Neural cell (in vitro differentiated cells): ENCODE data around the gene MKRN1.

Experiments used
- EP300 ChIP-seq: fragments of 450-650 bp; conservative IDR thresholded peaks from 2 replicates; pipeline ENCODE4 v1.6.1; 2014; ENCODE audit warnings: antibody characterized with exemption, mild to moderate bottlenecking, moderate library complexity; ENCODE audit not compliant: poor library complexity, severe bottlenecking
- EZH2 ChIP-seq: fragments of 200-600, 300-800 bp; shearing (Covaris generic), sonication (generic); IDR thresholded peaks from 2 replicates; pipeline ENCODE4 v1.6.1; 2014; ENCODE audit warnings: antibody characterized with exemption, low read length, borderline replicate concordance, mild to moderate bottlenecking; ENCODE audit not compliant: insufficient read depth, poor library complexity, severe bottlenecking
- MXI1 ChIP-seq: fragments of 450-650 bp; conservative IDR thresholded peaks from 2 replicates; pipeline ENCODE4 v1.6.1; 2014; ENCODE audit warnings: antibody characterized with exemption, mild to moderate bottlenecking; ENCODE audit not compliant: poor library complexity, severe bottlenecking
- TF ChIP-seq, protein P1 (sequence below): fragments of 450-650 bp; IDR thresholded peaks from 2 replicates; pipeline ENCODE4 v1.5.1; 2014; ENCODE audit warnings: antibody characterized with exemption, mild to moderate bottlenecking, moderate library complexity; ENCODE audit not compliant: poor library complexity, severe bottlenecking
- TF ChIP-seq, protein P2 (sequence below): IDR thresholded peaks from 2 replicates; pipeline ENCODE4 v1.6.1; 2012; ENCODE audit warnings: borderline replicate concordance

DNA sequence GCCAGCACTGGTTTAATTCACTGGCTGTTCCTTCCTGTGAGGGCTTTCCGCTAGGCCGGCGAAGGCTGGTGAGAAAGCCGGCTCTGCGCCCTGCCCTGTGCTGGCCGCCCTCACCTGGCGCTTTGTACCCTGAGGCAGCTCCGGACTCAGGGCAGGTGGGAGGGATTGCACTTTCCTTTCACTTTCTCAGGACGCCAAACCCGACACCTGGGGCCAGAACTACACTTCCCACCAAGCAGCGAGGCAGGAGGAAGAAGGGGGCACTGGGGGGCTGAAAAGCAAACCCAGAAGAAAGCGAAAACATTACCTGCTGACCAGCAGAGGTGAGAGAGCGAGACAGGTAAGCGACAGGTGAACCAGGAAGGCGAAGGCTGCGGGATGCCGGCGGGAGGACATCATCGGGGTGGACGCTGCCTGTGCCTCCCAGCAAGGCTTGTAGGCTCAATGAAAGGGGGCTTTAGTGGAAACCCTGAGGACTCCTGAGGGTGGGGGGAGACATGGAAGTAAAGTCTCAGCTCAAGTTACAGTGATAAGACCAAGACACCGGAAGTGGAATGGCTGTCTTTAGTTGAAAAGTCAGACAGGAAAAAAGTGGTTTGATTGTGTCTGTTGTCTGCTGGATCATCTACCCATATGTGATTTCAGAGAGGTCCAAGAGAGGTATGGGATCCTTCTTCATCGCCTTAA lies 75.3 kb downstream of the MKRN1 start, which contains the start of gene RAB19:
- TF ChIP-seq, protein P1, sequence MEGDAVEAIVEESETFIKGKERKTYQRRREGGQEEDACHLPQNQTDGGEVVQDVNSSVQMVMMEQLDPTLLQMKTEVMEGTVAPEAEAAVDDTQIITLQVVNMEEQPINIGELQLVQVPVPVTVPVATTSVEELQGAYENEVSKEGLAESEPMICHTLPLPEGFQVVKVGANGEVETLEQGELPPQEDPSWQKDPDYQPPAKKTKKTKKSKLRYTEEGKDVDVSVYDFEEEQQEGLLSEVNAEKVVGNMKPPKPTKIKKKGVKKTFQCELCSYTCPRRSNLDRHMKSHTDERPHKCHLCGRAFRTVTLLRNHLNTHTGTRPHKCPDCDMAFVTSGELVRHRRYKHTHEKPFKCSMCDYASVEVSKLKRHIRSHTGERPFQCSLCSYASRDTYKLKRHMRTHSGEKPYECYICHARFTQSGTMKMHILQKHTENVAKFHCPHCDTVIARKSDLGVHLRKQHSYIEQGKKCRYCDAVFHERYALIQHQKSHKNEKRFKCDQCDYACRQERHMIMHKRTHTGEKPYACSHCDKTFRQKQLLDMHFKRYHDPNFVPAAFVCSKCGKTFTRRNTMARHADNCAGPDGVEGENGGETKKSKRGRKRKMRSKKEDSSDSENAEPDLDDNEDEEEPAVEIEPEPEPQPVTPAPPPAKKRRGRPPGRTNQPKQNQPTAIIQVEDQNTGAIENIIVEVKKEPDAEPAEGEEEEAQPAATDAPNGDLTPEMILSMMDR, result no peak
- TF ChIP-seq, protein P2, sequence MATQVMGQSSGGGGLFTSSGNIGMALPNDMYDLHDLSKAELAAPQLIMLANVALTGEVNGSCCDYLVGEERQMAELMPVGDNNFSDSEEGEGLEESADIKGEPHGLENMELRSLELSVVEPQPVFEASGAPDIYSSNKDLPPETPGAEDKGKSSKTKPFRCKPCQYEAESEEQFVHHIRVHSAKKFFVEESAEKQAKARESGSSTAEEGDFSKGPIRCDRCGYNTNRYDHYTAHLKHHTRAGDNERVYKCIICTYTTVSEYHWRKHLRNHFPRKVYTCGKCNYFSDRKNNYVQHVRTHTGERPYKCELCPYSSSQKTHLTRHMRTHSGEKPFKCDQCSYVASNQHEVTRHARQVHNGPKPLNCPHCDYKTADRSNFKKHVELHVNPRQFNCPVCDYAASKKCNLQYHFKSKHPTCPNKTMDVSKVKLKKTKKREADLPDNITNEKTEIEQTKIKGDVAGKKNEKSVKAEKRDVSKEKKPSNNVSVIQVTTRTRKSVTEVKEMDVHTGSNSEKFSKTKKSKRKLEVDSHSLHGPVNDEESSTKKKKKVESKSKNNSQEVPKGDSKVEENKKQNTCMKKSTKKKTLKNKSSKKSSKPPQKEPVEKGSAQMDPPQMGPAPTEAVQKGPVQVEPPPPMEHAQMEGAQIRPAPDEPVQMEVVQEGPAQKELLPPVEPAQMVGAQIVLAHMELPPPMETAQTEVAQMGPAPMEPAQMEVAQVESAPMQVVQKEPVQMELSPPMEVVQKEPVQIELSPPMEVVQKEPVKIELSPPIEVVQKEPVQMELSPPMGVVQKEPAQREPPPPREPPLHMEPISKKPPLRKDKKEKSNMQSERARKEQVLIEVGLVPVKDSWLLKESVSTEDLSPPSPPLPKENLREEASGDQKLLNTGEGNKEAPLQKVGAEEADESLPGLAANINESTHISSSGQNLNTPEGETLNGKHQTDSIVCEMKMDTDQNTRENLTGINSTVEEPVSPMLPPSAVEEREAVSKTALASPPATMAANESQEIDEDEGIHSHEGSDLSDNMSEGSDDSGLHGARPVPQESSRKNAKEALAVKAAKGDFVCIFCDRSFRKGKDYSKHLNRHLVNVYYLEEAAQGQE, result no peak
- TF ChIP-seq EP300 (no peak), EZH2 (no peak), MXI1 (no peak)
